ENCODE data around the gene CISTR. TPM values are rescaled to one million over a fixed set of nuclear protein-coding genes. Genes with fewer than 3 reads are reported as not detected.

The CISTR gene
- polyA plus RNA-seq, 1 donor from 2014 or later: not detected

DNA sequence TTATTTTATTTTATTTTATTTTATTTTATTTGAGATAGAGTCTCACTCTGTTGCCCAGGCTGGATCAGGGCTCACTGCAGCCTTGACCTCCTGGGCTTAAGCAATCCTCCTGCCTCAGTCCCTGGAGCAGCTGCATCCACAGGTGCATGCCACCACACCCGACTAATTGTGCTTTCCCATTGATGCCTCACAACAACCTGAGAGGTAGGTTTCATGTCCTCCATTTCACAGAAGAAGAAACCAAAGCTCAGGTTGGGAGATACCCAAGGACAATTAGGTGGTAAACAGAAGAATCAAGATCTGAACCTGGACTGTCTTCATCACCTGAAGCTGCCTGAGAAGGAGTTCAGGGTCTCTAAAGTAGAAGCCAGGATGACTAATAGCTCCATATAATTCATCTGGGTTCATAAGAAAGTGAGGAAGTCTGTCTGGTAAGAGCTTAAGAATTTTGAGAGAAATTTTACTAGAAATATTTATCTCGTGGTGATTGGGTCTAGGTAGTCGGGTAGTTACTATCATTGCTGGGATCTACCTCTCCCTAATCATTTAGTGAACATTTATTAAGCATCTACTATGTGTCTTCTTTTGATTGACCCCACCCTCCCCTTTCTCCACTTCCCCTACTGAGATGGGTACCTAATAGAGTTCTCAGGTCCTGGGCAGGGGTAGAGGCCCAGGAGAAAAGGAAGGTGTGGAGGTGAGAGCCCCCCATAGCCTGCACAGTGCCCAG lies 52.7 kb downstream of the CISTR start:
- H3K4me3 ChIP-seq (ENCODE audit: low read length): no peak overlapping the region
- TF ChIP-seq SMC3 (conservative IDR thresholded peaks at IDR 0.05; ENCODE audit: poor library complexity) (no peak), RAD21 (conservative IDR thresholded peaks at IDR 0.05) (no peak), MXI1 (conservative IDR thresholded peaks at IDR 0.05; ENCODE audit: poor library complexity, severe bottlenecking) (no peak), POLR2AphosphoS5 (IDR thresholded peaks at IDR 0.05) (no peak), EP300 (conservative IDR thresholded peaks at IDR 0.05; ENCODE audit: poor library complexity, severe bottlenecking) (no peak), TAF1 (IDR thresholded peaks at IDR 0.05; ENCODE audit: low read depth) (no peak), EZH2 (IDR thresholded peaks at IDR 0.05; ENCODE audit: borderline replicate concordance, insufficient read depth, low read length, poor library complexity, severe bottlenecking) (no peak), CTCF (IDR thresholded peaks at IDR 0.05; ENCODE audit: poor library complexity, severe bottlenecking) (no peak)
- TF ChIP-seq, protein P1, sequence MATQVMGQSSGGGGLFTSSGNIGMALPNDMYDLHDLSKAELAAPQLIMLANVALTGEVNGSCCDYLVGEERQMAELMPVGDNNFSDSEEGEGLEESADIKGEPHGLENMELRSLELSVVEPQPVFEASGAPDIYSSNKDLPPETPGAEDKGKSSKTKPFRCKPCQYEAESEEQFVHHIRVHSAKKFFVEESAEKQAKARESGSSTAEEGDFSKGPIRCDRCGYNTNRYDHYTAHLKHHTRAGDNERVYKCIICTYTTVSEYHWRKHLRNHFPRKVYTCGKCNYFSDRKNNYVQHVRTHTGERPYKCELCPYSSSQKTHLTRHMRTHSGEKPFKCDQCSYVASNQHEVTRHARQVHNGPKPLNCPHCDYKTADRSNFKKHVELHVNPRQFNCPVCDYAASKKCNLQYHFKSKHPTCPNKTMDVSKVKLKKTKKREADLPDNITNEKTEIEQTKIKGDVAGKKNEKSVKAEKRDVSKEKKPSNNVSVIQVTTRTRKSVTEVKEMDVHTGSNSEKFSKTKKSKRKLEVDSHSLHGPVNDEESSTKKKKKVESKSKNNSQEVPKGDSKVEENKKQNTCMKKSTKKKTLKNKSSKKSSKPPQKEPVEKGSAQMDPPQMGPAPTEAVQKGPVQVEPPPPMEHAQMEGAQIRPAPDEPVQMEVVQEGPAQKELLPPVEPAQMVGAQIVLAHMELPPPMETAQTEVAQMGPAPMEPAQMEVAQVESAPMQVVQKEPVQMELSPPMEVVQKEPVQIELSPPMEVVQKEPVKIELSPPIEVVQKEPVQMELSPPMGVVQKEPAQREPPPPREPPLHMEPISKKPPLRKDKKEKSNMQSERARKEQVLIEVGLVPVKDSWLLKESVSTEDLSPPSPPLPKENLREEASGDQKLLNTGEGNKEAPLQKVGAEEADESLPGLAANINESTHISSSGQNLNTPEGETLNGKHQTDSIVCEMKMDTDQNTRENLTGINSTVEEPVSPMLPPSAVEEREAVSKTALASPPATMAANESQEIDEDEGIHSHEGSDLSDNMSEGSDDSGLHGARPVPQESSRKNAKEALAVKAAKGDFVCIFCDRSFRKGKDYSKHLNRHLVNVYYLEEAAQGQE (IDR thresholded peaks at IDR 0.05; ENCODE audit: borderline replicate concordance): no peak
- H3K9ac ChIP-seq (ENCODE audit: low read length): no peak overlapping the region
- H4K20me1 ChIP-seq (ENCODE audit: insufficient read depth): no peaks in the 10 kb centered on the region
- H3K4me2 ChIP-seq (ENCODE audit: low read length): no peak overlapping the region
- no peaks in the 10 kb centered on the region for H3K9me3 ChIP-seq (ENCODE audit: low read length)
- H3F3A ChIP-seq (ENCODE audit: insufficient read depth, low read length, poor library complexity, severe bottlenecking): peaks cover 6% of the 10 kb centered on the region
- no peaks in the 10 kb centered on the region for H3K9me2 ChIP-seq (ENCODE audit: insufficient read depth, low read length)
- H3K36me3 ChIP-seq (ENCODE audit: insufficient read depth, low read length): no peaks in the 10 kb centered on the region
- H2AFZ ChIP-seq (ENCODE audit: low read depth, low read length): no peak overlapping the region
- H3K27me3 ChIP-seq (ENCODE audit: insufficient read depth, low read depth, low read length): no peaks in the 10 kb centered on the region
- no peaks in the 10 kb centered on the region for H3K79me2 ChIP-seq (replicated peaks; ENCODE audit: insufficient read depth, low read length)
- H3K27ac ChIP-seq (ENCODE audit: low read length): peak overlapping the region; percentile 63

GRCh38 chr12:53696655-53697331 lies 55.0 kb downstream of the CISTR start:
- Histone ChIP-seq H3K79me2 (replicated peaks; ENCODE audit: insufficient read depth, low read length) (no peaks in the 10 kb centered on the region), H3K4me2 (ENCODE audit: low read length) (peak overlapping the region; percentile 54), H3K9ac (ENCODE audit: low read length) (peak overlapping the region; percentile 61), H4K20me1 (ENCODE audit: insufficient read depth) (no peaks in the 10 kb centered on the region), H3K9me2 (ENCODE audit: insufficient read depth, low read length) (no peaks in the 10 kb centered on the region), H3F3A (ENCODE audit: insufficient read depth, low read length, poor library complexity, severe bottlenecking) (peaks cover 6% of the 10 kb centered on the region), H3K27ac (ENCODE audit: low read length) (peak overlapping the region; percentile 87), H3K36me3 (ENCODE audit: insufficient read depth, low read length) (no peaks in the 10 kb centered on the region), H3K27me3 (ENCODE audit: insufficient read depth, low read depth, low read length) (no peaks in the 10 kb centered on the region), H3K9me3 (ENCODE audit: low read length) (no peaks in the 10 kb centered on the region), H3K4me3 (ENCODE audit: low read length) (peak overlapping the region; percentile 54), H2AFZ (ENCODE audit: low read depth, low read length) (peak overlapping the region; percentile 27)
- no peak for TF ChIP-seq CTCF (IDR thresholded peaks at IDR 0.05; ENCODE audit: poor library complexity, severe bottlenecking)
- TF ChIP-seq EP300 (conservative IDR thresholded peaks at IDR 0.05; ENCODE audit: poor library complexity, severe bottlenecking): peak; percentile 52
- no peak for TF ChIP-seq RAD21 (conservative IDR thresholded peaks at IDR 0.05)
- no peak for TF ChIP-seq SMC3 (conservative IDR thresholded peaks at IDR 0.05; ENCODE audit: poor library complexity)
- TF ChIP-seq TAF1 (IDR thresholded peaks at IDR 0.05; ENCODE audit: low read depth): peak; percentile 20
- TF ChIP-seq, protein P1 (IDR thresholded peaks at IDR 0.05; ENCODE audit: borderline replicate concordance): peak; percentile 39
- TF ChIP-seq MXI1 (conservative IDR thresholded peaks at IDR 0.05; ENCODE audit: poor library complexity, severe bottlenecking): peak; percentile 24
- TF ChIP-seq POLR2AphosphoS5 (IDR thresholded peaks at IDR 0.05): peak; percentile 46
- no peak for TF ChIP-seq EZH2 (IDR thresholded peaks at IDR 0.05; ENCODE audit: borderline replicate concordance, insufficient read depth, low read length, poor library complexity, severe bottlenecking)

All from neural cell (in vitro differentiated cells).